HFF-Myc (cell line): Measurements from ENCODE around the gene RASEF.

ENCODE experiments used
- DNase-seq: peaks from one replicate; pipeline ENCODE4 v3.0.0-alpha.2; 2011; ENCODE audit warnings: low read depth; ENCODE audit errors: extremely low read depth
- H3K4me3 ChIP-seq: replicated peaks from 2 replicates; pipeline ENCODE4 v1.5.1; 2011; ENCODE audit warnings: low read depth, mild to moderate bottlenecking, control low read depth, low read length
- CTCF ChIP-seq: IDR thresholded peaks from 2 replicates; pipeline ENCODE4 v1.5.1; 2012; ENCODE audit warnings: mild to moderate bottlenecking, low read depth, low read length, control low read depth; ENCODE audit errors: missing control alignments

Gene RASEF

GRCh38 chr9:83036043-83036442 is 26.9 kb downstream of the RASEF start:
- no peak overlapping the region for H3K4me3 ChIP-seq
- no peak for TF ChIP-seq CTCF

GRCh38 chr9:83035143-83035542 is 27.8 kb downstream of the RASEF start:
- H3K4me3 ChIP-seq = no peak overlapping the region
- TF ChIP-seq CTCF = no peak
- DNase-seq = no peak

More at GRCh38 chr9:83036043-83036442, 26.9 kb downstream of the RASEF start:
- DNase-seq = no peak

- peak; percentile 48 for DNase-seq
- H3K4me3 ChIP-seq = no peak overlapping the region
- no peak for TF ChIP-seq CTCF
Measured at GRCh38 chr9:83034587-83034986, 28.4 kb downstream of the RASEF start.

GRCh38 chr9:83034026-83034425 is 28.9 kb downstream of the RASEF start:
- TF ChIP-seq CTCF = no peak
- H3K4me3 ChIP-seq = no peak overlapping the region
- DNase-seq = no peak

GRCh38 chr9:83032065-83032625 is 30.8 kb downstream of the RASEF start:
- DNase-seq = no peak
- no peak for TF ChIP-seq CTCF
- H3K4me3 ChIP-seq = no peak overlapping the region

GRCh38 chr9:83030391-83031107 is 32.4 kb downstream of the RASEF start:
- no peak for TF ChIP-seq CTCF
- H3K4me3 ChIP-seq = no peak overlapping the region
- no peak for DNase-seq

GRCh38 chr9:83029531-83030137 is 33.3 kb downstream of the RASEF start:
- DNase-seq = no peak
- TF ChIP-seq CTCF = no peak
- no peak overlapping the region for H3K4me3 ChIP-seq
